GM19240 (cell line): ENCODE results near the gene SLAMF7.
"Not testable (repeated sequence)": the region's sequence is repeated elsewhere in the genome, so short reads cannot be mapped to it uniquely, and the experiment has no call there.

ENCODE experiments used
- DNase-seq: peaks from one replicate; pipeline ENCODE4 v3.0.0; 2011; ENCODE audit warnings: low spot score; ENCODE audit not compliant: insufficient read length

The SLAMF7 gene, protein sequence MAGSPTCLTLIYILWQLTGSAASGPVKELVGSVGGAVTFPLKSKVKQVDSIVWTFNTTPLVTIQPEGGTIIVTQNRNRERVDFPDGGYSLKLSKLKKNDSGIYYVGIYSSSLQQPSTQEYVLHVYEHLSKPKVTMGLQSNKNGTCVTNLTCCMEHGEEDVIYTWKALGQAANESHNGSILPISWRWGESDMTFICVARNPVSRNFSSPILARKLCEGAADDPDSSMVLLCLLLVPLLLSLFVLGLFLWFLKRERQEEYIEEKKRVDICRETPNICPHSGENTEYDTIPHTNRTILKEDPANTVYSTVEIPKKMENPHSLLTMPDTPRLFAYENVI

DNA sequence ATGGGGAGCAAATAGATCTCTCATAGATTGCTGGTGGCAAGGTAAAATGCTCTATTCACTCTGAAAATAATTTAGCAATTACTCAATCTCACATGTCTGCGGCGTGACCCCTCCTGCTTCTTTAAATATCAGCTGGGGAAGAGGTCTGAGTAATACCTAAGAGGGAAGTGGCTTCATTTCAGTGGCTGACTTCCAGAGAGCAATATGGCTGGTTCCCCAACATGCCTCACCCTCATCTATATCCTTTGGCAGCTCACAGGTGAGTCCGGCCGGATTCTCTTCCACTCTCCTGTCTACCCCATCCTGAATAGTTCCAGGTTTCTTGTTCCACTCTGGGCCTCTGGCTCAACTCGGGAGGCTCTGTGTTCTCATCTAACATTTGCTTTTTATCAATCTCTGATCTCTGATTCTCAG is at the start of gene SLAMF7:
SLAMF7 (plus strand) TSS at position 150 of the 414 bp plus-strand sequence; CDS start at position 205, 55 bp downstream.
- DNase-seq, result no peak

DNA sequence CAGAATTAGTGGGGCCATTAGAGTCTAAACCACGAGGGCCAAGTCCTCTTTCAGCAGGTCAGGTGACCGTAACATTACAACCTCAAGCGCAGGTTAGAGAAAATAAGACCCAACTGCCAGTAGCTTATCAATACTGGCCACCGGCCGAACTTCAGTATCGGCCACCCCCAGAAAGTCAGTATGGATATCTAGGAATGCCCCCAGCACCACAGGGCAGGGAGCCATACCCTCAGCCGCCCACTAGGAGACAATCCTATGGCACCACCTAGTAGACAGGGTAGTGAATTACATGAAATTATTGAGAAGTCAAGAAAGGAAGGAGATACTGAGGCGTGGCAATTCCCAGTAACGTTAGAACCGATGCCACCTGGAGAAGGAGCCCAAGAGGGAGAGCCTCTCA is 46.7 kb upstream of the SLAMF7 start:
- DNase-seq, result not testable (repeated sequence)

DNA sequence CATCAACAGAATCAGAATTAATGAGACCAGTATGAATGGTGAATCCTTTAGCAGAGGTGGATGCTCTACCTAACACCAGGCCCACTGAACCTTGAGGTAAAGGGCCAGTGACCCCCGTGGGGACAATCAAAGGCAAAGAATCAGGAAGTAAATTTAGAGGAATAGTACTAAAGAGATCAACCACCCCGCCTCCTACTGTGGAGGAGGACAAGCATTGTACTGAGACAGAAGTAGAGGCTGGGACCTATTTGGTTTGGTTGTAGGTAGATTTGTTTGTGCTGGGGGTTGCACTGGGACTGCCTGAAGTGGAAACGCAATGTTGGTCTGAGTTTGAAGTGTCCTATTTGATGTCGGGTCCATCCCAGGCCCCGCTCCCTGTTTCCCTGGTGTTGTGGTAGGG is 36.9 kb upstream of the SLAMF7 start:
- no peak for DNase-seq

DNA sequence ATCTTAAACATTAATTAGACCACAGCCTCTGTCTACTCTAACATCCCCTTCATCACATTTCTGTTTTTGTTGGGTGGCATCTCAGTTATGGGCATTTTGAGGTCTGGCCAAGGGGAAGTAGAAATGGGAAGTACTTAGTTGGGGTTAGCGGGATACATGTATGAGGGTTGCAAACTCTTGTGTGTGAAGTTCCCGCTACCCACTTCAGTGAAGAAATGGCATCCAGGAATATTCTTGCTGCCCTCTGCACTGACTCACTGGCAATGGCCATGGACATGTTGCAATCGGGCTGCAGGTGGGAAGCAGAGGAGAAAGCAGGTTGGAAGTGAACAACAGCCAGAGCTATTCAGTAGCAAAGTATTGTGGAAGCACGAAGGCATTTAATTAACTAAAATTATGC is 34.8 kb upstream of the SLAMF7 start:
- DNase-seq, result no peak

DNA sequence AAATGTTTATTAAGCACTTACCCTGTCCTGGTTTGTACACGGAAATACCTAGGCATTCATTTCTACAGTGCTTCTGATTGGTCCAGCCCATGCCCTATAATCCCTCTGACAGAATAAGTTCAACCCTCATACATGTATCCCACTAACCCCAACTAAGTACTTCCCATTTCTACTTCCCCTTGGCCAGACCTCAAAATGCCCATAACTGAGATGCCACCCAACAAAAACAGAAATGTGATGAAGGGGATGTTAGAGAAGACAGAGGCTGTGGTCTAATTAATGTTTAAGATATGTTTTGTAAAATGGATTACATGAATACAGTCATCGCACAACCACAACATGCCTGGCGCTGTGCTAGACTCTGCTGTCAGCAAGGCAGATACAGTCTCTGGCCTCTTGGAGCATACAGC is 33.8 kb upstream of the SLAMF7 start:
- not testable (repeated sequence) for DNase-seq

DNA sequence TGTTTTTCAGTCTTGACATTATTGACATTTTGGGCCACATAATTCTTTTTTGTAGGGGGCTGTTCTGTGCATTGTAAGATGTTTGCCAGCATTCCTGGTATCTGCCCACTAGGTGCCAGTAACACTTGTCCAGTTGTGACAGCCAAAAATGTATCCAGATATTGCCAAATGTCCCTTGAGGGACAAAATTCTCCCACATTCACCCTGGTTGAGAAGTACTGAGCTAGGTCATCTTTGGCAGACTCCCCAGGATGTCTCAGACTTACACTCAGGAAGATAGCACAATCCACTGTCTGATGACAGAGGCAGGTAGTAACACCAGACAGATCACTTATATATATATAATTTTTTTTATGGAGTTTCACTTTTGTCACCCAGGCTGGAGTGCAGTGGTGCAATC is 33.3 kb upstream of the SLAMF7 start:
- DNase-seq, result no peak

DNA sequence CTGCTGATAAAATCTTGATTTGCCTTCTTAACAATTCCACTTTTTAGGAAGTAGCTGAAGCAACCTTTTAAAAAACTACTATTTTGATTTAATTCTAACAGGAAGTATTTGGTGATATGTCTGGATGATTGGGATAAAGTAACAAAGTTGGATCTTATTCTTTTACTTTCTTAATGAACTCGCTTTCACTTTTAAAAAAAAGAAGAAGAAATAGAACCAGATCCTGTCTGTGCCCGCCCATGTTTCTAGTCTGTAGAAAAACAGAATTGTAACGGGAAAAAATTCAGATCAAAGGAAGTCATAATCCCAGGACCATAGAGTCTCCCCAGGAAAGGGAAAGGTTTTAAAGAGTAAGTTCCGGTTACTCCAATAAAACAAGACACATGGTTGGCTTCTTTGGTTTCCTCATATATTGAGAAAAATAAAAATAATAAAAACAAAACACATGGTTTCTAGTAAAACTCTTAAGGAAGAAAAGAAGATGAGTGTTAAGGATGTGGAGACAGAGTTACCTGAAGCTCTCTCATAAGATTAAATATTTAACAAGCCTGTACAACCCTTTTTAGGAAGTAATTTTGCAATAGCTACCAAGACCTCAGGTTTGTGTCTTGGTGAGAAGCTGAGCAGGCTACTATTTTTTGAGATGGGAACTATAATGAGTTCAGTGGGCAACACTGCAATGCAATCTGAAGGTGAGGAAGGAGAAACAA is 32.4 kb upstream of the SLAMF7 start:
- DNase-seq, result no peak

DNA sequence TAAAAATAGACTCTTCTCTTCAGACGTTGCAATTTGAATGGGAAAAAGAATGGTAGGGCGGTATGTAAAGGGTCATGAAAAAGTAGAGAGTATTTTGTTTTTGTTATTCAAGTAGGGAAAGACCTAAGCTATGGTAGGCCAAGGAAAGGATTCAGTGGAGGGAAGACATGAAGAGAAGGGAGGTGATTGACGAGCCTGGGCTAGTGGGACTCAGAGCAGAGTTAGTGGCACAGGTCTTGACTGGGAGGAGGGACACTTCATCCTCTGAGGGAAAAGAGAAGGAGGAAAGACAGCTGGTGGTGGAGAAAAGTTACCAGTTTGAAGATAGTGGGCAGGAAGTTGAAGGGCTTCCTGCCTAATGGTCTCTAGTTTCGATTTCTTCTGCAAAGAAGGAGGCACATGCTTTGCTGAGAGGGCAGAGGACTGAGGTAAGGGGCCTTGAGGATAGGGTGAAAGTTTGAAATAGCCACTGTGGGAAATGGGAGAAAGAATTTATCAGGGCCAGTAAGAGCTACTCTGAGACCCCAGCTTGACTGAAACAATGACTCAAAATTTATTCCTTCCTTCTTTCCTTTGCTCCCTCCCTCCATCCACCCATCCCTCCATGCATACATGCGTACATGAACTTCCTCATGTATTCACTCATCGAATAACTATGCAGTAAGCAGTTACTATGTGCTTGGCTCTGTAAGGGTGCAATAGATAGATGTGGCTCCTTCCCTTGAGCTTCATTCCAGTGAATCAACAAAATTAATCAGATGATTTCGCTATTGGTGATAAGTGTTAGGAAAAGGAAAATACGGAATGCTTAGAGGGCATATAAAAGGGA is 31.6 kb upstream of the SLAMF7 start:
- DNase-seq, result no peak

DNA sequence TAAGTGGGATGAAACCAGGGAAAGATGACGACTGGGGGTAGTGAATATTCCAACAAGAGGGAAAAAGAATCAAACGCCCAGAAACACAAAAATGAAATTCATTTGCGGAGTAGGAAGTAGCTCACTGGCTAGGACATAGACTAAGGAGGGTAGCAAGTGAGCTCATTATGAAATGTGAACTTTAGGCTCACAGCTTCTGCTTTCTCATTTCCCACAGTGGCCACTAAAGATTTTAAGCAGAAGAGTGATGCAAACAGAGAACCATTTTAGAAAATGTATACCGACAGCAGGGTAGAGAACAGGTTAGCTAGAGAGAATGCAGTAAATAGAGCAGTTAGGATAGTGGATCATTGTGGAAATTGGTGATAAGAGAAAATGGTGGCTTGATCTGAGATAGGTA is 30.9 kb upstream of the SLAMF7 start:
- no peak for DNase-seq

DNA sequence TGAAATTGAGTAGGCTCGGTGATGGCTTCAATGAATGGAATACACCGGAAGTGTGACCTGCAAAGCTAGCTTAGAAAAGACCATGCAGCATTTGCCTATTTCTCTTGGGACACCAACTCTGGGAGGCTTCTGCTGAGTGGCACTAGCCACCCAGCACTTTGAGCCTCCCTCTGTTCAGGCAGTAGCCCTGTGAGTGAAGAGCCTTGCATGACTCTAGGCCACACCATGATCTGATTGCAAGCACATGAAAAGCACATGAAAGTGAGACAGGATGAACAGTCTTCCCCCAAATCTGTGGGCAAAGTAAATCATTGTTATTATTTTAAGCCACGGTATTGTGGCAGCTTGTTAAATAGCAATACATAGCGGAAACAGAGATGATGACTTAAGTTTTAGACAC is 30.2 kb upstream of the SLAMF7 start:
- DNase-seq, result no peak

DNA sequence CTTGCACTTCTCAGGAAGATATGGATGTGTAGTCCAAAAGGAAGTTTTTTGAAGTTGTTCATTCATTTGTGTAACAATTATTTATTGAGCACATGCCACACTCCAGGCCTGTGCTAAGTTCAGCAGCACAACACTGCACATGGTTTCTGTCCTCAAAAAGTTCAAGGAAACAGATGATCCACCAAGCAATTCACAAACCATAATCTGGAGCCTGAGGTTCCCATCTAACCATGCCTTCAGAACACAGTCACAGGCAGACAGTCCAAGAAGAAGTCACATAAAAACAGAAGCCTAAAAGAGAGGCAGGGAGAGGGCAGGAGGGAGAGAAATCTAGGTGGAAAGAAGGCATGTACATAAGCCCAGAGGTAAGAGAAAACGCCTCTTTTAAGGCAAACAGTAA is 29.3 kb upstream of the SLAMF7 start:
- no peak for DNase-seq

DNA sequence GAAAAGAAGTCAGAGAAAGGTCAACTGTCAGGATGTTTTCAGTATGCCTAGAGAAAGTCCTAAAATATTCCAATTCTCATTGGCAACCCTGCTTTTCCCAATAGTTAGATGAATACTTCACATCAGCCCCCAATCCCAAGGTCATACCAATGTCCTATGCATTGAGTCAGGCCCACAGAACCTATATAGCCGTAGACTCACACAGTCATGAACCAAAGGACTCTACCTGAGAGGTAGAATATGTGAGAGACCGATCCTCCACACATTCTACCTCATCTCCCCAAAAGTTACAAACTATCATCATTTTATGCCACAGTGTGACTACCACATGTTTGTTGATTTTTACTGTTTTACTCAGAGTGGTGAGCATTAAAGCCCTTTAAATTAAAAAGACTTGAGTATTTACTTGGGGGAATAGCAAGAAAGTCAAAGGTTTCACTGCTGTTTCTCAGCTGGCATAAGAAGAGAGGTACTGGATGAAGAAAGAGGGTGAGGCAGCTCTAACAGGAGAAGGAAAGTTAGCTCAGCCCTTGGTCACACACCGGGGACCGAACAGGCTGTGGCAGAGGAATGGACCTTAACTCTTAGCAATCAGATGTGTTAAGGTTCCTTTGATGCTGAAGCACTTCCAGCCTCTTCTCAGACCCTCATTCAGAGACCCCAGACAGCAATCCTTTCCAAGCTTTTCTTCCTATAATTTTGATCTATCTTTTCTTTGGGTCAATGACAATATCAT is 28.4 kb upstream of the SLAMF7 start:
- DNase-seq, result no peak

DNA sequence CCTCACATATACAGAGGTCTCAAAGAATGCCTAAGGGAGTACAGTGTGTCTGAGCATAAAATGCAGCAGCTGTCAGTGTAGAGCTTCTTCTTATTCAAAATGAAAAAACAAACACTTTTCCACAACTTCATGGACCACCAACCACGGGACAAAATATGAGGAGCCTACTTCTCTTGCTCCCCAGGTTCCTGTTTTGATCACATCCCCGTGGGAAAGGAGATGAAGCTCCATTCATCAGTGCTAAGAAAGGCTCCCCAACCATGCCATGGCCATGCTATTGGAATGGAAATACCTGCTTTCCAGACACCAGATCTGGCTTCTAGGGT is 27.8 kb upstream of the SLAMF7 start:
- DNase-seq, result no peak

DNA sequence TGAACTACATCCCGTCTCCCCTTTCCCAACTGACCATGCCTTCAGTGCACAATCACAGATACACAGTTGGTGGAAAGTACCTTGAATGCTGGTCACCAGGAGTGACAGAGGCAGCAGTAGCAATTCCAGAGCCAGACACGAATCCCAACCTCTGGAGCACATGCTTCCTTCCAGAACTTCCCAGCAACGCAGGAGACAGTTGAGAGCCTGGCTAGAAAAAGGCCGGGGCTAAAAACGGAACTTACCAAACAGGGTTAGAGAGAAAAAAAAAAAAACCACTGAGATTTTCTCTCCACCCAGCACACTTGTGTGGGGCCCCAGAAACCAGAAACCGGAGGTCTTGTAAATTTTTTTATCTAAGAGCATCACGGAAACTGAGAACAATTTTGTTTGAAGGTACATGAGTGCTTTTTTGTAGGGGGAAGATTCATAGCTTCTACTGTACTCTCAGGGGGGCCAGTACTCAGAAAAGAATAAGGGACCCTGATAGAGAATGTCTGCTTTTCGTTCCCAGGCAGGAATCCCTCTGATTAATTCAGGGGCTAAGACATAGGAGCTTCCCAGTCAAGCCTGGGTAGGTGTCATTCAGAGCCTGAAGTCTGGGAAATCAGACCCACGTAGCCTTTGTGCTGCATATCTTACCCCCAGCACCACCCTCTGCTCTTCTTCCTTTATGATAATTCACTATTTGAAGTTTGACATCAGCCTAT is 27.3 kb upstream of the SLAMF7 start, which contains the start of gene CD48:
CD48 (minus strand) TSS at position 221 of the 710 bp plus-strand sequence; CDS start at position 162, 59 bp downstream.
- DNase-seq, result no peak

DNA sequence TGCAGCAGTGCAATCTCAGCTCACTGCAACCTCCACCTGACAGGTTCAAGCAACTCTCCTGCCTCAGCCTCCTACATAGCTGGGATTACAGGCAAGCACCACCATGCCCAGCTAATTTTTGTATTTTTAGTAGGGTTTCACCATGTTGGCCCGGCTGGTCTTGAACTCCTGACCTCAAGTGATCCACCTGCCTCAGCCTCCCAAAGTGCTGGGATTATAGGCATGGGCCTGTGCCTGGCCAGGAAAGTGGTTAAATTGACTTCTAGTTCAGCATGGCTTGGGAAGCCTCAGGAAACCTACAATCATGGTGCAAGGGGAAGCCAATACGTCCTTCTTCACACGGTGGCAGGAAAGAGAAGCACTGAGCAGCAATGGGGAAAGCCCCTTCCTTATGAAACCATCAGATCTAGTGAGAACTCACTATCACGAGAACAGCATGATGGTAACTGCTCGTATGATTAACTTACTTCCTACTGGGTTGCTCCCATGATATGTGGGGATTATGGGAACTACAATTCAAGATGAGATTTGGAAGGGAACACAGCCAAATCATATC is 26.4 kb upstream of the SLAMF7 start:
- DNase-seq, result not testable (repeated sequence)

DNA sequence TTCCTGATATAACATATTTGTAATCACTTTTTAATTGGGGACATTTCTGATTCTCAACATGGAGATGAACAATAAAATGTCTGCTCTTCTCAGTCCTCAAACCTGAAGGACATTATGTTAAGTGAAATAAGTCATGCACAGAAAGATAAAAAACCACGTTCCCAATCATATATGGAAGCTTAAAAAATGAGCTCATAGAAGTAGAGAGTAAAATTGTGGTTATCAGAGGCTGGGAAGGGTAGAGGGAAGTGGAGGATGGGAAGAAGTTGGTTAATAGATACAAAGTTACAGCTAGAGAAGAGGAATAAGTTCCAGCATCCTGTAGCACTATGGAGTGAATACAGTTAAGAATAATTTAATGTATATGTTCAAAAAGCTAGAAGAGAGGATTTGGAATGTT is 25.9 kb upstream of the SLAMF7 start:
- no peak for DNase-seq

DNA sequence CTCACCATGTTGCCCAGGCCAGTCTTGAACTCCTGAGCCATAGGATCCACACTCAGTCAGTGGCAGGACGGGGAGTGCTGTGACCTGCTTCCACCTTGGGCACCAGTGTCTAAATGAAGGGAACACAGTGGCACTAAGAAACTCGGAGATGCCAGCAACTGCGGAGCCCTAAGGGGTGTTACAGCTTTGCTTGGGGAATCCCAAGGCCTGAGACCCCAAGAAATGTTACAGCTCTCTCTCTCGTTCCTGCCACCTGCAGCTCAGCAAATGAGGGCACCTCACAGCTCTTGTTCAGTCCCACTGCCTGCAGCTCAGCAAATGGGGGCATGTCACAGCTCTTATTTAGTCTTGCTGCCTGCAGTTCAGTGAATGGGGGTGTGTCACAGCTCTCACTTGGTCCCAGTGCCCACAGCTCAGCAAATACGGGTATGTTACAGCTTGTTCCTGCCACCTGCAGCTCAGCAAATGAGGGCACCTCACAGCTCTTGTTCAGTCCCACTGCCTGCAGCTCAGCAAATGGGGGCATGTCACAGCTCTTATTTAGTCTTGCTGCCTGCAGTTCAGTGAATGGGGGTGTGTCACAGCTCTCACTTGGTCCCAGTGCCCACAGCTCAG is 24.9 kb upstream of the SLAMF7 start:
- DNase-seq, result not testable (repeated sequence)

DNA sequence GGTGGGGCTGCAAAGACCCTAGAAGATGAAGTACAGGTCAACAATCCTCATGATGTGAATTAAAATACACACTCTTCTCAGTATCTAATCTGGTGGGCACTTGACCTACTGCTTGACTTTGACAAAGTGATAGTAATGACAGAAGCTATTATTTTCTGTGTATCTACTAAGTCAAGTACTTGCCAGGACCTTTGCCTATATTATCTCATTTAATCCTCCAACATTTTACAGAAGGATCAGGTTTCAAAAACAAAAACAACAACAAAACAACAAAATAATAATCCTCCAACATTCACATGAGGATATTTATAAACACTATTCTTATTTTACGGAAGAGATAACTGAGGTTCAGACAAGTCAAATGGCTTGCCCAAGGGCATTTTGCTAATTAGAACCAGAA is 23.0 kb upstream of the SLAMF7 start:
- no peak for DNase-seq

DNA sequence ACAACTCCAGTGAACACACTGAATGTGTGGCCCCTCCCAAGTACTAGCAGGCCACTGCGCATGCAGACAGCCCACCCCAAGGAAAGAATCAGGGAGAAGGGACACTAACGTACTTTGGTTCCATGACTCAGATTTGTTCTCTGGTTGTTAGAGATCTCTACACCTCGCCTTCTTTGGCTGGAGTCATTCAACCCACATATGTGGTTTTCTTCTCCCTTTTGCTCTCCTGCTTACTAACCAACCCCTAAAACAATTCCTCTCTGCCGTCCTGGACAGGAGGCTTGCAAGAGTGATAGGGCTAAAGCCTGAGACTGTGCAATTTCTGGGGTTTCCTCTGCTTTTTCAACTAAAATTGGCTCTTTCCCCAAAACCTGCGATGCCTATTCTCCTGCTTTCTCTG is 21.7 kb upstream of the SLAMF7 start:
- no peak for DNase-seq

DNA sequence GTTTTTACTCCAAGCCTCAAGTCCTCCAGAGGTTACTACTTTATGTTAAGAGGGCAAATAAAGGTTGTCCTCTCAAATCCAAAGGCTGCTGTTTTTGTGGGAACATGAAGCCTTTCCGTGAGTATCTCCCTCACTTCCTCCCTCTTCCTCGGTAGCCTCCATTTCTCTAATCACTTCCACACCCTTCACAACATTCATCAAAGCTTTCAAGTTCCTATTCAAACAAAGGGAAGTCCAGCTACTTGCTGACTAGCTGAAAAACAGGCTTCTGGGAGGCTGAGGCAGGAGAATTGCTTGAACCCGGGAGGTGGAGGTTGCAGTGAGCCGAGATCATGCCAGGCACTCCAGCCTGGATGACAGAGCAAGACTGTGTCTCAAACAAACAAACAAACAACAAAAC is 20.8 kb upstream of the SLAMF7 start:
- DNase-seq, result no peak
